PFSK-1 (cell line): ENCODE measurements around the gene B3GNT2.

Experiments
- POLR2AphosphoS5 ChIP-seq: IDR thresholded peaks from 2 replicates; pipeline ENCODE4 v1.6.1; 2012; ENCODE audit warnings: low read depth, mild to moderate bottlenecking, control low read depth, low read length, moderate library complexity
- TAF1 ChIP-seq: IDR thresholded peaks from 2 replicates; pipeline ENCODE4 v1.6.1; 2012; ENCODE audit warnings: low read length, control low read depth, borderline replicate concordance; ENCODE audit not compliant: insufficient read depth
- TF ChIP-seq, protein P1 (sequence below), 2 experiments: IDR thresholded peaks; 2 replicates each; pipeline versions ENCODE4 v1.6.1 to v1.8.0; 2011 to 2012; ENCODE audit warnings: low read depth in 2 of 2, low read length in 2 of 2, control low read depth in 1 of 2, inconsistent platforms in 1 of 2, mild to moderate bottlenecking in 1 of 2, moderate library complexity in 1 of 2; ENCODE audit not compliant: insufficient read depth in 1 of 2

- TF ChIP-seq POLR2AphosphoS5 (no peak), TAF1 (no peak)
- TF ChIP-seq, protein P1, sequence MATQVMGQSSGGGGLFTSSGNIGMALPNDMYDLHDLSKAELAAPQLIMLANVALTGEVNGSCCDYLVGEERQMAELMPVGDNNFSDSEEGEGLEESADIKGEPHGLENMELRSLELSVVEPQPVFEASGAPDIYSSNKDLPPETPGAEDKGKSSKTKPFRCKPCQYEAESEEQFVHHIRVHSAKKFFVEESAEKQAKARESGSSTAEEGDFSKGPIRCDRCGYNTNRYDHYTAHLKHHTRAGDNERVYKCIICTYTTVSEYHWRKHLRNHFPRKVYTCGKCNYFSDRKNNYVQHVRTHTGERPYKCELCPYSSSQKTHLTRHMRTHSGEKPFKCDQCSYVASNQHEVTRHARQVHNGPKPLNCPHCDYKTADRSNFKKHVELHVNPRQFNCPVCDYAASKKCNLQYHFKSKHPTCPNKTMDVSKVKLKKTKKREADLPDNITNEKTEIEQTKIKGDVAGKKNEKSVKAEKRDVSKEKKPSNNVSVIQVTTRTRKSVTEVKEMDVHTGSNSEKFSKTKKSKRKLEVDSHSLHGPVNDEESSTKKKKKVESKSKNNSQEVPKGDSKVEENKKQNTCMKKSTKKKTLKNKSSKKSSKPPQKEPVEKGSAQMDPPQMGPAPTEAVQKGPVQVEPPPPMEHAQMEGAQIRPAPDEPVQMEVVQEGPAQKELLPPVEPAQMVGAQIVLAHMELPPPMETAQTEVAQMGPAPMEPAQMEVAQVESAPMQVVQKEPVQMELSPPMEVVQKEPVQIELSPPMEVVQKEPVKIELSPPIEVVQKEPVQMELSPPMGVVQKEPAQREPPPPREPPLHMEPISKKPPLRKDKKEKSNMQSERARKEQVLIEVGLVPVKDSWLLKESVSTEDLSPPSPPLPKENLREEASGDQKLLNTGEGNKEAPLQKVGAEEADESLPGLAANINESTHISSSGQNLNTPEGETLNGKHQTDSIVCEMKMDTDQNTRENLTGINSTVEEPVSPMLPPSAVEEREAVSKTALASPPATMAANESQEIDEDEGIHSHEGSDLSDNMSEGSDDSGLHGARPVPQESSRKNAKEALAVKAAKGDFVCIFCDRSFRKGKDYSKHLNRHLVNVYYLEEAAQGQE (IDR thresholded peaks at IDR 0.05; ENCODE audit: insufficient read depth in 1 of 2, low read depth in 2 of 2, low read length in 2 of 2): no peak
Observed at GRCh38 chr2:62264186-62264585, 68.3 kb downstream of the B3GNT2 start.
